DND-41 (cell line): ENCODE data around the gene FBL.
"Not testable (repeated sequence)": the region's sequence is repeated elsewhere in the genome, so short reads cannot be mapped to it uniquely, and the experiment has no call there.

Source experiments
- ATAC-seq: fragments of 200-7000 bp; cut with Tn5 transposase; 3 replicates; pipeline ENCODE4 v1.9.1; 2021; ENCODE audit warnings: low read depth; ENCODE audit not compliant: insufficient read depth
- DNase-seq: peaks from one replicate; pipeline ENCODE4 v3.0.0-alpha.2; 2020
- H2AFZ ChIP-seq: 2 replicates; pipeline ENCODE4 v1.6.0; 2012; ENCODE audit warnings: low read depth, low read length
- H3K27ac ChIP-seq: 2 replicates; pipeline ENCODE4 v1.5.1; 2012; ENCODE audit warnings: low read length, inconsistent platforms
- H3K27me3 ChIP-seq: fragments of 200-600 bp; sonication (generic); 2 replicates; pipeline ENCODE4 v1.6.0; 2012; ENCODE audit warnings: low read length, mild to moderate bottlenecking, inconsistent platforms; ENCODE audit not compliant: insufficient read depth, poor library complexity
- H3K36me3 ChIP-seq: 2 replicates; pipeline ENCODE4 v1.5.1; 2012; ENCODE audit warnings: low read length, inconsistent platforms; ENCODE audit not compliant: insufficient read depth
- H3K4me1 ChIP-seq: 2 replicates; pipeline ENCODE4 v1.5.1; 2012; ENCODE audit warnings: mild to moderate bottlenecking, low read length; ENCODE audit not compliant: insufficient read depth
- H3K4me2 ChIP-seq: 2 replicates; pipeline ENCODE4 v1.6.0; 2012; ENCODE audit warnings: mild to moderate bottlenecking, moderate library complexity, low read length, inconsistent platforms; ENCODE audit not compliant: insufficient read depth
- H3K4me3 ChIP-seq, 2 experiments: fragments of 200-600 bp in 1 of 2; shearing (Covaris generic) in 1 of 2; 2 replicates each; pipeline ENCODE4 v1.5.1; 2012 to 2016; ENCODE audit warnings: inconsistent platforms in 2 of 2, low read length in 2 of 2, mild to moderate bottlenecking in 2 of 2, low read depth in 1 of 2, moderate library complexity in 1 of 2
- H3K79me2 ChIP-seq: 2 replicates; pipeline ENCODE4 v1.6.0; 2012; ENCODE audit warnings: low read length, inconsistent platforms; ENCODE audit not compliant: insufficient read depth
- H3K9ac ChIP-seq: 2 replicates; pipeline ENCODE4 v1.6.0; 2012; ENCODE audit warnings: low read depth, mild to moderate bottlenecking, inconsistent platforms, low read length, moderate library complexity
- H3K9me3 ChIP-seq: 2 replicates; pipeline ENCODE4 v1.5.1; 2012; ENCODE audit warnings: low read length, moderate library complexity, mild to moderate bottlenecking, inconsistent platforms; ENCODE audit not compliant: insufficient read depth, severe bottlenecking
- H4K20me1 ChIP-seq: 2 replicates; pipeline ENCODE4 v1.6.0; 2012; ENCODE audit warnings: low read length; ENCODE audit not compliant: insufficient read depth
- EZH2 ChIP-seq: IDR thresholded peaks from 3 replicates; pipeline ENCODE4 v1.6.1; 2012; ENCODE audit warnings: borderline replicate concordance, low read depth, mild to moderate bottlenecking, moderate library complexity, low read length, inconsistent platforms; ENCODE audit not compliant: severe bottlenecking
- TF ChIP-seq, protein P1 (sequence below): IDR thresholded peaks from 2 replicates; pipeline ENCODE4 v1.5.1; 2012; ENCODE audit warnings: borderline replicate concordance, low read length, moderate library complexity, mild to moderate bottlenecking; ENCODE audit not compliant: poor library complexity, severe bottlenecking; ENCODE audit errors: extremely low read depth

FBL gene

GRCh38 chr19:39890755-39891551 lies 44.8 kb upstream of the FBL start:
- no peaks in the 10 kb centered on the region for H3K36me3 ChIP-seq
- H3K27ac ChIP-seq: no peak overlapping the region
- no peaks in the 10 kb centered on the region for H4K20me1 ChIP-seq
- no peak for ATAC-seq
- H2AFZ ChIP-seq: no peak overlapping the region
- H3K9ac ChIP-seq: no peak overlapping the region
- no peak for TF ChIP-seq EZH2
- TF ChIP-seq, protein P1, sequence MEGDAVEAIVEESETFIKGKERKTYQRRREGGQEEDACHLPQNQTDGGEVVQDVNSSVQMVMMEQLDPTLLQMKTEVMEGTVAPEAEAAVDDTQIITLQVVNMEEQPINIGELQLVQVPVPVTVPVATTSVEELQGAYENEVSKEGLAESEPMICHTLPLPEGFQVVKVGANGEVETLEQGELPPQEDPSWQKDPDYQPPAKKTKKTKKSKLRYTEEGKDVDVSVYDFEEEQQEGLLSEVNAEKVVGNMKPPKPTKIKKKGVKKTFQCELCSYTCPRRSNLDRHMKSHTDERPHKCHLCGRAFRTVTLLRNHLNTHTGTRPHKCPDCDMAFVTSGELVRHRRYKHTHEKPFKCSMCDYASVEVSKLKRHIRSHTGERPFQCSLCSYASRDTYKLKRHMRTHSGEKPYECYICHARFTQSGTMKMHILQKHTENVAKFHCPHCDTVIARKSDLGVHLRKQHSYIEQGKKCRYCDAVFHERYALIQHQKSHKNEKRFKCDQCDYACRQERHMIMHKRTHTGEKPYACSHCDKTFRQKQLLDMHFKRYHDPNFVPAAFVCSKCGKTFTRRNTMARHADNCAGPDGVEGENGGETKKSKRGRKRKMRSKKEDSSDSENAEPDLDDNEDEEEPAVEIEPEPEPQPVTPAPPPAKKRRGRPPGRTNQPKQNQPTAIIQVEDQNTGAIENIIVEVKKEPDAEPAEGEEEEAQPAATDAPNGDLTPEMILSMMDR: no peak
- no peaks in the 10 kb centered on the region for H3K27me3 ChIP-seq
- H3K4me1 ChIP-seq: peaks cover 10% of the 10 kb centered on the region; the same call in 1 of the 2 replicates
- no peak for DNase-seq
- H3K4me3 ChIP-seq: no peak overlapping the region
- no peaks in the 10 kb centered on the region for H3K9me3 ChIP-seq
- no peak overlapping the region for H3K4me2 ChIP-seq
- no peaks in the 10 kb centered on the region for H3K79me2 ChIP-seq

GRCh38 chr19:39889872-39890754 lies 43.9 kb upstream of the FBL start:
- not testable (repeated sequence) for H3K4me3 ChIP-seq, H3K36me3 ChIP-seq, H4K20me1 ChIP-seq, H2AFZ ChIP-seq, H3K79me2 ChIP-seq, DNase-seq, H3K4me2 ChIP-seq, H3K9ac ChIP-seq, ATAC-seq, H3K9me3 ChIP-seq, H3K27ac ChIP-seq, H3K27me3 ChIP-seq
- H3K4me1 ChIP-seq: peaks cover 10% of the 10 kb centered on the region; the same call in 1 of the 2 replicates

DNA sequence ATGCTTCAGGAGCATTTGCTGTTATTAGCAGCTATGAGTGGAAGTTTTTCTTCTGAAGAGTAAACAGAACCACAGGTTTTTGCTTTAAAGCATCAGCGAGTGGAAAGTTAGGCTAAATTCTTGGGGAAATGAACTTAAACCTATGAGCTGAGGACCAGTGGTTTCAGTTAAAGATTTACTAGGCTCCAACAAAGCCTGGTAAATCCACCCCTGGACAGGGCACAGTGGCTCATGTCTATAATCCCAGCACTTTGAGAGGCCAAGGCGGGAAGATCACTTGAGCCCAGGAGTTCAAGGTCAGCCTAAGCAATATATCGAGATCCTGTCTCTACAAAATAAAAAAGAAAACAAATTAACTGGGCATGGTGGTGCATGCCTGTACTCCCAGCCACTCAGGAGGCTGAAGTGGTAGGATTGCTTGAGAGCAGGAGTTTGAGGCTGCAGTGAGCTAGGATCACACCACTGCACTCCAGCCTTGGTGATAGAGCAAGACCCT lies 41.3 kb upstream of the FBL start:
- not testable (repeated sequence) for H2AFZ ChIP-seq, H3K9ac ChIP-seq, ATAC-seq, H3K36me3 ChIP-seq, DNase-seq, H3K9me3 ChIP-seq, H4K20me1 ChIP-seq, H3K27me3 ChIP-seq, H3K4me2 ChIP-seq, H3K4me3 ChIP-seq, H3K27ac ChIP-seq, H3K4me1 ChIP-seq, H3K79me2 ChIP-seq

DNA sequence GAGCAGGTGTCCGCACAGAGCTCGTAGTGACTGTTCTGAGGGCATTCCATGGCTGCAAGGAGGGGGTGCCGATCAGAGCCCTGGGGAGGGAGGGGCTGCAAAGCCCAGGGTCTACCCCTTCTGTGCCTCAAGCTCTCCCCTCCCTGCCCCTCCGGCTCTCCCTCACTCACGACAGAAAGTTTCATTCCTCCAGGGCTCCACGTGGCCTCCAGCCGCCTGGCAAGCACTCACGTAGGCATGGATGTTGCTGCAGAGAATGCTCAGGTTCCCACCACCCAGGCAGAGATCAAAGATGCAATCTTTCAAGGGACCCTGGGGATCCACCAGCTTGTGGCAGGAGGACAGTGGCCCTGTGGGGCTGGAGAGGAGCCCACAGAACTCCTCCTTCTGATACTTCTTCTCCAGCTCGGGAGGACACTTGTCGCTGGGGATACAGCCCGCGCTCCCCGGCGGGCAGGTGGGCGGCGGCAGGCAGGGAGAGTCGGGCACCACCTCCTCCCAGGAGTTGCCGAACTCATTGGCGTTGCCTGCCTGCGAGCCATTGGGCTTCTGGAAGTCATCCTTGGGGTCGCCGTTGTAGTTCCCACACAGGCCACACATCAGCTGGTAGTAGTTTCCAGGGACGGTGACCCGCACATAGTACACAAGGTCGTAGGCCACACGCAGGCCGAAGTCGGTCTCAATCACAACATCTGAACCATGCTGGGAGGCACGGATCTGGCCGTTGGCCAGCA lies 39.8 kb upstream of the FBL start:
- H3K9ac ChIP-seq, H3K4me1 ChIP-seq, H3K27ac ChIP-seq, H3K4me3 ChIP-seq, H3K79me2 ChIP-seq, H3K27me3 ChIP-seq, H3K4me2 ChIP-seq, H3K9me3 ChIP-seq, ATAC-seq, H3K36me3 ChIP-seq, H2AFZ ChIP-seq, DNase-seq, H4K20me1 ChIP-seq: not testable (repeated sequence)

GRCh38 chr19:39884721-39885120 lies 38.5 kb upstream of the FBL start:
- H2AFZ ChIP-seq, H3K9me3 ChIP-seq, H3K4me3 ChIP-seq, DNase-seq, H3K27ac ChIP-seq, H3K79me2 ChIP-seq, H3K9ac ChIP-seq, H3K27me3 ChIP-seq, H3K4me2 ChIP-seq, ATAC-seq, H3K4me1 ChIP-seq, H4K20me1 ChIP-seq, H3K36me3 ChIP-seq: not testable (repeated sequence)

- H3K36me3 ChIP-seq, H3K79me2 ChIP-seq, H2AFZ ChIP-seq, H3K27me3 ChIP-seq, H3K9ac ChIP-seq, H3K27ac ChIP-seq, H3K9me3 ChIP-seq, H3K4me2 ChIP-seq, H3K4me3 ChIP-seq, H4K20me1 ChIP-seq, DNase-seq, ATAC-seq, H3K4me1 ChIP-seq: not testable (repeated sequence)
Measured at GRCh38 chr19:39882645-39883044, 36.5 kb upstream of the FBL start.
